Activated T-cell treated with anti-CD3 and anti-CD28 coated beads, Interleukin-2, amount 50 U/mL, for 4 hours (primary cell): ENCODE data around the gene ASIP. TPM values are rescaled to one million over a fixed set of nuclear protein-coding genes. Genes with fewer than 3 reads are reported as not detected.
"Not testable (repeated sequence)": the region's sequence is repeated elsewhere in the genome, so short reads cannot be mapped to it uniquely, and the experiment has no call there.

Source experiments
- ATAC-seq, 2 donors: fragments of 200-7000 bp; cut with Tn5 transposase; one replicate each; pipeline ENCODE4 v1.10.0; 2021
- DNase-seq: peaks from one replicate; pipeline ENCODE4 v3.0.0-alpha.2; 2020
- H3K27me3 Mint-ChIP-seq: one replicate; pipeline ENCODE4 v1.8.0; 2021; ENCODE audit warnings: low read depth, mixed read lengths
- H3K36me3 Mint-ChIP-seq: one replicate; pipeline ENCODE4 v1.8.0; 2022; ENCODE audit warnings: mixed read lengths; ENCODE audit not compliant: insufficient read depth
- H3K4me1 Mint-ChIP-seq: one replicate; pipeline ENCODE4 v1.8.0; 2021; ENCODE audit warnings: low read depth, mixed read lengths
- H3K4me3 Mint-ChIP-seq: one replicate; pipeline ENCODE4 v1.8.0; 2021; ENCODE audit warnings: mild to moderate bottlenecking, moderate library complexity, mixed read lengths
- H3K9me3 Mint-ChIP-seq: one replicate; pipeline ENCODE4 v1.8.0; 2021; ENCODE audit warnings: mixed read lengths
- total RNA-seq, 3 donors: library from RNA; stranded (reverse); gene quantifications; one replicate each; pipeline ENCODE4 v1.2.1, GENCODE V29; 2021

ASIP gene
- total RNA-seq, 3 donors from 2014 or later = not detected

GRCh38 chr20:34285450-34285849, 44.2 kb downstream of the ASIP start:
- Mint-ChIP-seq H3K36me3 (peaks cover 27% of the 10 kb centered on the region), H3K9me3 (no peaks in the 10 kb centered on the region), H3K4me3 (no peak overlapping the region), H3K4me1 (no peaks in the 10 kb centered on the region), H3K27me3 (no peaks in the 10 kb centered on the region)
- ATAC-seq (no peak), DNase-seq (no peak)

GRCh38 chr20:34287500-34287899, 46.3 kb downstream of the ASIP start:
- not testable (repeated sequence) for H3K27me3 Mint-ChIP-seq, DNase-seq, ATAC-seq, H3K9me3 Mint-ChIP-seq, H3K4me3 Mint-ChIP-seq, H3K4me1 Mint-ChIP-seq
- H3K36me3 Mint-ChIP-seq = peaks cover 35% of the 10 kb centered on the region

GRCh38 chr20:34290471-34290870, 49.2 kb downstream of the ASIP start:
- ATAC-seq (no peak), DNase-seq (no peak)
- Mint-ChIP-seq H3K4me1 (no peaks in the 10 kb centered on the region), H3K9me3 (no peaks in the 10 kb centered on the region), H3K27me3 (no peaks in the 10 kb centered on the region), H3K4me3 (no peak overlapping the region), H3K36me3 (peaks cover 54% of the 10 kb centered on the region)

- no peaks in the 10 kb centered on the region for H3K4me1 Mint-ChIP-seq
These were observed 51.3 kb downstream of the ASIP start for GRCh38 chr20:34292496-34292895.

GRCh38 chr20:34293119-34293518, 51.9 kb downstream of the ASIP start:
- no peaks in the 10 kb centered on the region for H3K27me3 Mint-ChIP-seq
- H3K36me3 Mint-ChIP-seq = peaks cover 49% of the 10 kb centered on the region
- no peak for ATAC-seq
- no peaks in the 10 kb centered on the region for H3K4me1 Mint-ChIP-seq
- H3K9me3 Mint-ChIP-seq = no peaks in the 10 kb centered on the region
- no peak overlapping the region for H3K4me3 Mint-ChIP-seq
- no peak for DNase-seq

More at GRCh38 chr20:34292496-34292895, 51.3 kb downstream of the ASIP start:
- peaks cover 50% of the 10 kb centered on the region for H3K36me3 Mint-ChIP-seq
- H3K27me3 Mint-ChIP-seq = no peaks in the 10 kb centered on the region
- no peak for DNase-seq
- no peak overlapping the region for H3K4me3 Mint-ChIP-seq
- no peak for ATAC-seq
- no peaks in the 10 kb centered on the region for H3K9me3 Mint-ChIP-seq

- Mint-ChIP-seq H3K9me3 (no peaks in the 10 kb centered on the region), H3K4me1 (no peaks in the 10 kb centered on the region)
These were observed 52.4 kb downstream of the ASIP start for GRCh38 chr20:34293589-34293988.

DNA sequence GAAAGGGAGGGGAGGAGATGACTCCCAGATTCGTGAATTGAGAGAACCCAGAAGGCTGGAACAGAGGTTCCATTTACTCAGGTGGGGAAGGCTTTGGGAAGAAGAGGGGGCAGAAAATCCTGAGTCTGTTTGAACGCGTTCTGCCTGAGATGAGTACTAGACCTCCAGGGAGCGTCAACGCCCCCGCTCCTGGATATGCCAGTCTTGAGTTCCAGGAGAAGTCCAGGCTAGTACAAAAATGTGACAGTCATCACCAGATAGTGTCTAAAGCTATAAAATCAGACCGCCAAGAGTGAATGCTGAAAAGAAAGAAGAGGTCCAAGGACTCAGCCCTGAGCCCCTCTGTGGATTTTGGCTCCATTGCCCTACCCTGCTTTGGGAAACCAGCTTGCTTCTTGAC, 53.3 kb downstream of the ASIP start:
- Mint-ChIP-seq H3K36me3 (peaks cover 49% of the 10 kb centered on the region), H3K4me1 (no peaks in the 10 kb centered on the region), H3K9me3 (no peaks in the 10 kb centered on the region), H3K27me3 (no peaks in the 10 kb centered on the region), H3K4me3 (no peak overlapping the region)
- DNase-seq (no peak), ATAC-seq (no peak)

More at GRCh38 chr20:34293589-34293988, 52.4 kb downstream of the ASIP start:
- H3K36me3 Mint-ChIP-seq = peaks cover 49% of the 10 kb centered on the region
- H3K4me3 Mint-ChIP-seq = no peak overlapping the region
- DNase-seq (no peak), ATAC-seq (no peak)
- no peaks in the 10 kb centered on the region for H3K27me3 Mint-ChIP-seq

DNA sequence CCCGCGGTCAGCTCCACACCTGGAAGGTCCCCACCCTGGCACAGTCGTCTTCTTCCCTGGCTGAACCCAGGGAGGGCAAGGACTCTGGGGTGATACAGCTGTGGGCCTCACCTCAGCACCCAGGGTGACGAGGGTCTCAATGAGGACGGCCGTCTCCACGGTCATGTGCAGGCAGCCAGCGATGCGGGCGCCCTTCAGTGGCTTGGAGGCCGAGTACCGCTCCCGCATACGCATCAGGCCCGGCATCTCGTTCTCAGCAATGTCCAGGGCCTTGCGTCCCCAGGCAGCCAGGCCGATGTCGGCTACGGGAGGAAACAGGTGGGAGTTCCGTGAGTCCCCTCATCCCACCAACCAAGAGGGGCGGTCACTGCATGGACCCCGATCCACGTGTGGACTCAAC, 54.1 kb downstream of the ASIP start:
- DNase-seq (no peak), ATAC-seq (no peak)
- H3K4me1 Mint-ChIP-seq = no peaks in the 10 kb centered on the region
- peaks cover 42% of the 10 kb centered on the region for H3K36me3 Mint-ChIP-seq
- no peak overlapping the region for H3K4me3 Mint-ChIP-seq
- H3K9me3 Mint-ChIP-seq = no peaks in the 10 kb centered on the region
- no peaks in the 10 kb centered on the region for H3K27me3 Mint-ChIP-seq

DNA sequence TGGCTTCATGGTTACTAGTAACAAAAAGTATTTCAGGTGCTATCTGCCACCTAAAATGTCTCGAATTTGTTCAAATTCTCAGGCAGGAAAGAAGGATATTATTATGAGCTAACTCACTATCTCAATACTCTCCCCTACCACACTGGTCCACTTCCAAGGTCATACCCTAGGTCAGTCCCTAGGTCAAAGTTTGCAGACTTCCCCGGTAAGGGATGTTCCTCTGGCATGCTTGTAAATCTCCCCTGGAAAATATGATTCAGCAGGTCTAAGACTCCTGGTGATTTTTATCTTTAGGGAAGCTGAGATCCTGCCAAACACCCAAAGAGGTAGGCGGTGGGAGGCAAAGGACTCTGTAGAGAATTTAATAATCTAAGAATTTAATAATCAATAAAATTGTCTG, 55.2 kb downstream of the ASIP start:
- no peaks in the 10 kb centered on the region for H3K27me3 Mint-ChIP-seq

DNA sequence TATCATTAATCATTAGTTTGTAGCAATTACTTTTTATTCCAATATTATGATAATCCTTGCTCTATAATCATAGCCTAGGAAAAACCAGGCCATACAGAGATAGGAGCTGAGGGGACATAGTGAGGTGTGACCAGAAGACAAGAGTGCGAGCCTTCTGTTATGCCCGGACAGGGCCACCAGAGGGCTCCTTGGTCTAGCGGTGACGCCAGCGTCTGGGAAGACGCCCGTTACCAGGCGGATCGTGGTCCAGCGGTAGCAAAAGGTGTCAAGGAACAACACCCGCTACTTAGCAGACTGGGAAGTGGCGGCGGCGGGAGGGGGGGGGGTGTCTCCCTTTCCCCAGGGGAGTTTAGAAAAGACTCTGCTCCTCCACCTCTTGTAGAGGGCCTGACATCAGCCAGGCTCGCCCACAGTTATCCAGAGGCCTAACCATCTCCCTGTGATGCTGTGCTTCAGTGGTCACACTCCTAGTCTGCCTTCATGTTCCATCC, 57.1 kb downstream of the ASIP start:
- not testable (repeated sequence) for H3K4me3 Mint-ChIP-seq, H3K27me3 Mint-ChIP-seq, ATAC-seq, H3K9me3 Mint-ChIP-seq, DNase-seq
- Mint-ChIP-seq H3K36me3 (peaks cover 19% of the 10 kb centered on the region), H3K4me1 (peaks cover 13% of the 10 kb centered on the region)

More for the DNA sequence above, 55.2 kb downstream of the ASIP start:
- Mint-ChIP-seq H3K9me3 (no peaks in the 10 kb centered on the region), H3K4me1 (peaks cover 4% of the 10 kb centered on the region), H3K4me3 (no peak overlapping the region), H3K36me3 (peaks cover 32% of the 10 kb centered on the region)
- no peak for ATAC-seq
- no peak for DNase-seq

DNA sequence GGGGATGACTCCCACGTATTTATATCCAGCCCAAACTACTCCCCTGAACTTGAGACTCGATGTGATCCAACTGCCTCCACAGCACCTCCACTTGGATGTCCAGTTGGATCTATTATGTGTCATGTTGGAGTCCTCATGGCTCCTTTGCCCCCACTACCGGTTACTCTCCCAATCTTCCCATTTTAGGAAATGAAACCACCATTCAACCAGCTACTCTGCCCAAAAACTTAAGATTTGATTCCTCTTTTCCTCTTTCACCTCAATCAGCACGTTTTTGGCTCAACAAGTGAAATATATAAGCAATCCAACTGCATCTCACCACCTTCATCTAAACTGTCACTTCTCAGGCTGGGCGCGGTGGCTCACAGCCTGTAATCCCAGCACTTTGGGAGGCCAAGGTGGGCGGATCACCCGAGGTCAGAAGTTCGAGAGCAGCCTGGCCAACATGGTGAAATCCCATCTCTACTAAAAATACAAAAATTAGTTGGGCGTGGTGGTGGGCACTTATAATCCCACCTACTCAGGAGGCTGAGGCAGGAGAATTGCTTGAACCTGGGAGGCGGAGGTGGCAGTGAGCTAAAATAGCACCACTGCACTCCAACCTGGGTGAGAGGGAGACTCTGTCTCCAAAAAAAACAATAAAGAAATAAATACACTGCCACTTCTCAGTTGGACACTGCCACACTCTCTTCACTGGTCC, 58.5 kb downstream of the ASIP start:
- Mint-ChIP-seq H3K27me3 (no peaks in the 10 kb centered on the region), H3K4me1 (peaks cover 18% of the 10 kb centered on the region), H3K36me3 (peaks cover 7% of the 10 kb centered on the region), H3K9me3 (no peaks in the 10 kb centered on the region), H3K4me3 (no peak overlapping the region)
- ATAC-seq (no peak), DNase-seq (no peak)

DNA sequence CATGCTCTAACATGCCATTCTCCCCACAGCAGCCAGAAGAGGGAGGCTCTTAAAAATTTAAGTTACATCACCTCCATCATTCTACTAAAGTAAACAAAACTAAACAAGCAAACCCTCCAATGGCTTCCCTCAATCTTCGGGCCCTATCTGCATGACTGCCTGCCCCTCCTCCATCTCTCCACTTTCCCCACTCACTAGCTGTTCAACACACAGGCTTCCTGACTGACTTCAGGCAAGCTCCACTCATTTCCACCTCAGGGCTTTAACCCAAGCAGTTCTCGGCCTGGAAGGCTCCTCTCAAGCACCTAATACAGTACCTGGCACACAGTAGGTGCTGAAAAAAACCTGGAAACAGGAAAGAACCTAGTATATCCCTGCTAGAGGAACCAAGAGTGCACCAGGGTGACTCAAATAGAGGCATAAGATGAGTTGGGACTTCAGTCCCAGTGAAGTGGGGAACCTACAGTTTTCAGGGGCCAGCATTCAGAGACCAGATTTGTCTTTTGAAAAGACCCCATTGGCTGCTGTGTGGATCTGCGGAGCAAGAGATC, 59.1 kb downstream of the ASIP start:
- Mint-ChIP-seq H3K27me3 (no peaks in the 10 kb centered on the region), H3K9me3 (no peaks in the 10 kb centered on the region), H3K4me1 (peaks cover 18% of the 10 kb centered on the region), H3K36me3 (peaks cover 5% of the 10 kb centered on the region), H3K4me3 (no peak overlapping the region)
- DNase-seq (no peak), ATAC-seq (no peak)

- Mint-ChIP-seq H3K4me1 (peaks cover 18% of the 10 kb centered on the region), H3K4me3 (peak overlapping the region; percentile 89), H3K9me3 (no peaks in the 10 kb centered on the region), H3K36me3 (peaks cover 2% of the 10 kb centered on the region), H3K27me3 (no peaks in the 10 kb centered on the region)
- ATAC-seq (no peak), DNase-seq (no peak)
These were observed 59.8 kb downstream of the ASIP start for GRCh38 chr20:34300809-34301586.

- no peak for DNase-seq
- no peak for ATAC-seq
- H3K4me1 Mint-ChIP-seq = peaks cover 18% of the 10 kb centered on the region
- peaks cover 2% of the 10 kb centered on the region for H3K36me3 Mint-ChIP-seq
- no peaks in the 10 kb centered on the region for H3K27me3 Mint-ChIP-seq
- H3K4me3 Mint-ChIP-seq = peak overlapping the region; percentile 89
- H3K9me3 Mint-ChIP-seq = no peaks in the 10 kb centered on the region
These were observed 60.5 kb downstream of the ASIP start for GRCh38 chr20:34301587-34302311.
